Measurements from ENCODE around the gene RAB3A.

- TF ChIP-seq POLR2AphosphoS5 (IDR thresholded peaks at IDR 0.05; ENCODE audit: low read depth, low read length) (no peak), CTCF (IDR thresholded peaks at IDR 0.05 in 2 of 3, conservative IDR thresholded peaks at IDR 0.05 in 1 of 3; ENCODE audit: borderline replicate concordance in 1 of 3, insufficient read depth in 1 of 3, low read depth in 2 of 3, low read length in 2 of 3) (no peak), EGR1 (IDR thresholded peaks at IDR 0.05; ENCODE audit: low read depth) (no peak), REST (IDR thresholded peaks at IDR 0.05; ENCODE audit: low read depth) (no peak), JUND (IDR thresholded peaks at IDR 0.05) (no peak), MAX (IDR thresholded peaks at IDR 0.05) (no peak), SP1 (IDR thresholded peaks at IDR 0.05; ENCODE audit: low read depth) (no peak), CEBPB (IDR thresholded peaks at IDR 0.05; ENCODE audit: low read depth) (no peak), EZH2 (IDR thresholded peaks at IDR 0.05) (no peak), TCF7L2 (IDR thresholded peaks at IDR 0.05; ENCODE audit: borderline replicate concordance, extremely low read depth, insufficient read depth, insufficient read length) (no peak)
Observed at GRCh38 chr19:18153556-18154134, 50.2 kb downstream of the RAB3A start.
